ENCODE data around the gene ARHGAP15. TPM values are rescaled to one million over a fixed set of nuclear protein-coding genes. Genes with fewer than 3 reads are reported as not detected.

The ARHGAP15 gene
- total RNA-seq, 1 experiment from 2014 or later, result 82.8 TPM

- peaks cover 5% of the 10 kb centered on the region for H3K4me1 ChIP-seq (ENCODE audit: low read length)
- H3K9ac ChIP-seq (ENCODE audit: low read length), result no peak overlapping the region
- no peaks in the 10 kb centered on the region for H4K20me1 ChIP-seq (ENCODE audit: insufficient read depth, low read depth, low read length)
- H2AFZ ChIP-seq (ENCODE audit: low read length), result no peak overlapping the region
- no peak overlapping the region for H3K4me3 ChIP-seq (ENCODE audit: low read length)
- no peaks in the 10 kb centered on the region for H3K27me3 ChIP-seq (ENCODE audit: low read length)
- H3K9me3 ChIP-seq (ENCODE audit: low read length), result no peaks in the 10 kb centered on the region
- 0 out of 2 replicates have a peak, but pooled peaks cover 10% of the 10 kb centered on the region for H3K79me2 ChIP-seq (ENCODE audit: low read length)
- H3K36me3 ChIP-seq (ENCODE audit: insufficient read depth, low read length), result no peaks in the 10 kb centered on the region
- H3K4me2 ChIP-seq (ENCODE audit: low read depth, low read length, poor library complexity, severe bottlenecking), result no peak overlapping the region
- no peaks in the 10 kb centered on the region for H3K9me2 ChIP-seq (replicated peaks; ENCODE audit: insufficient read depth, low read length)
- no peak overlapping the region for H3K27ac ChIP-seq (ENCODE audit: low read length)
- no peak for DNase-seq
These were observed 135.6 kb downstream of the ARHGAP15 start for GRCh38 chr2:143264851-143265250.

GRCh38 chr2:143279672-143280071 is 150.5 kb downstream of the ARHGAP15 start:
- H3K9ac ChIP-seq (ENCODE audit: low read length), result no peak overlapping the region
- no peak overlapping the region for H3K4me2 ChIP-seq (ENCODE audit: low read depth, low read length, poor library complexity, severe bottlenecking)
- H3K9me3 ChIP-seq (ENCODE audit: low read length), result no peaks in the 10 kb centered on the region
- no peaks in the 10 kb centered on the region for H3K9me2 ChIP-seq (replicated peaks; ENCODE audit: insufficient read depth, low read length)
- H3K27ac ChIP-seq (ENCODE audit: low read length), result no peak overlapping the region
- peaks cover 7% of the 10 kb centered on the region for H3K4me1 ChIP-seq (ENCODE audit: low read length)
- H4K20me1 ChIP-seq (ENCODE audit: insufficient read depth, low read depth, low read length), result no peaks in the 10 kb centered on the region
- no peaks in the 10 kb centered on the region for H3K36me3 ChIP-seq (ENCODE audit: insufficient read depth, low read length)
- no peaks in the 10 kb centered on the region for H3K27me3 ChIP-seq (ENCODE audit: low read length)
- H3K79me2 ChIP-seq (ENCODE audit: low read length), result no peaks in the 10 kb centered on the region; the same call in 1 of the 2 replicates
- H3K4me3 ChIP-seq (ENCODE audit: low read length), result no peak overlapping the region
- no peak for DNase-seq
- no peak overlapping the region for H2AFZ ChIP-seq (ENCODE audit: low read length)

DNA sequence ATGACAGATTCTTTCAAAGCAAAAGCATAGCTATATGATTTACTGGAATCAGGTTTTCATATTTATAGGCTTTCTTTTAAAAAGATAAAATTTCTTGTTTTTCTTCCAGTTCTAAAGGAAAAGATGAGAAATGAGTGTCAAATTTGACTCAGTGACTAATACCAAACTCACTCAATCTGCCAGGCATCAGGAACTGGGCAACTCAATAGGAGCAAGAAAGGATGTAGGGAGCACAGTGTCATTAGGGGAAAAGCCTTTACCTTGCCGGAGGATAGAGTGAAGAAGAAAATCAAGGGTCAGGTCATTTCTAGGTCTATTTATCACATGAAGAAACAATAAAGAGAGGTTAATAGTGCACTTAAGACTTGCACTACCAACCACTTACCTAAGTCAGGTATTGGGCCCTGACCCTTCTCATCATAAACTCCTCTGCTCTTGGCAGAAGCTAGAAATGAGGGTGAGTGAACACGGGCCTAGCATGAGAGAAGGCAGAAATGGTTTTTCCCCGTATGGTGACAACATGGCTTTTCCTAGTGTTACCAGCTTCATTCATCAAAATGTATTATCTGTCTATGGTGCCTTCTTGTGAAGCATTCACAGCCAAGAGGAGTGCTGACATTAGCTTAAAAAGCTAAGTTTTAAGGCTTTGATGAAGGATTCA is 151.0 kb downstream of the ARHGAP15 start:
- DNase-seq, result no peak
- Histone ChIP-seq H3K27ac (ENCODE audit: low read length) (no peak overlapping the region), H3K9me2 (replicated peaks; ENCODE audit: insufficient read depth, low read length) (no peaks in the 10 kb centered on the region), H3K27me3 (ENCODE audit: low read length) (no peaks in the 10 kb centered on the region), H3K4me2 (ENCODE audit: low read depth, low read length, poor library complexity, severe bottlenecking) (no peak overlapping the region), H2AFZ (ENCODE audit: low read length) (no peak overlapping the region), H3K9me3 (ENCODE audit: low read length) (no peaks in the 10 kb centered on the region), H4K20me1 (ENCODE audit: insufficient read depth, low read depth, low read length) (no peaks in the 10 kb centered on the region), H3K4me3 (ENCODE audit: low read length) (no peak overlapping the region), H3K4me1 (ENCODE audit: low read length) (peaks cover 7% of the 10 kb centered on the region), H3K79me2 (ENCODE audit: low read length) (no peaks in the 10 kb centered on the region; the same call in 1 of the 2 replicates), H3K9ac (ENCODE audit: low read length) (no peak overlapping the region), H3K36me3 (ENCODE audit: insufficient read depth, low read length) (no peaks in the 10 kb centered on the region)

DNA sequence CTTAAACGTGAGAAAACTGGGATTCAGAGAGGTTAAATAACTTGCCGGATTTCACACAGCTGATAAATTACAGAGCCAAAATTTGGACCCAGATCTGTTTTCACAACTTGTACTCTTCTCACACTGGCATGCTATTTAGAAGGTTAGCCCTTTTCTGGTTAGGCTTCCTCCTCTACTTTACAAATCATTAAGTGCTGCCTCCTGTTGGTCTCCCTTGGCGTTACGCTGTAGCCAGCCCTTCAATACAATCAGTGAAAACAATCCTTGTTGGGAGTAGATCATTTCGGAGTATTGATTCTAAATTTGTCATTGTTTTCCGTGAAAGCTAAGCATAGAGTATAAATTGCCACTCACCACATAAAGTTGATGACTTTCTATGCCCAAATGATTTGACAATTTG is 153.5 kb downstream of the ARHGAP15 start:
- Histone ChIP-seq H3K79me2 (ENCODE audit: low read length) (no peaks in the 10 kb centered on the region; the same call in 1 of the 2 replicates), H4K20me1 (ENCODE audit: insufficient read depth, low read depth, low read length) (no peaks in the 10 kb centered on the region), H3K4me2 (ENCODE audit: low read depth, low read length, poor library complexity, severe bottlenecking) (no peak overlapping the region), H3K4me3 (ENCODE audit: low read length) (no peak overlapping the region), H3K9me3 (ENCODE audit: low read length) (no peaks in the 10 kb centered on the region), H3K9ac (ENCODE audit: low read length) (no peak overlapping the region), H2AFZ (ENCODE audit: low read length) (no peak overlapping the region), H3K27me3 (ENCODE audit: low read length) (no peaks in the 10 kb centered on the region), H3K4me1 (ENCODE audit: low read length) (no peaks in the 10 kb centered on the region), H3K9me2 (replicated peaks; ENCODE audit: insufficient read depth, low read length) (no peaks in the 10 kb centered on the region), H3K27ac (ENCODE audit: low read length) (no peak overlapping the region), H3K36me3 (ENCODE audit: insufficient read depth, low read length) (no peaks in the 10 kb centered on the region)
- DNase-seq, result peak; percentile 72

DNA sequence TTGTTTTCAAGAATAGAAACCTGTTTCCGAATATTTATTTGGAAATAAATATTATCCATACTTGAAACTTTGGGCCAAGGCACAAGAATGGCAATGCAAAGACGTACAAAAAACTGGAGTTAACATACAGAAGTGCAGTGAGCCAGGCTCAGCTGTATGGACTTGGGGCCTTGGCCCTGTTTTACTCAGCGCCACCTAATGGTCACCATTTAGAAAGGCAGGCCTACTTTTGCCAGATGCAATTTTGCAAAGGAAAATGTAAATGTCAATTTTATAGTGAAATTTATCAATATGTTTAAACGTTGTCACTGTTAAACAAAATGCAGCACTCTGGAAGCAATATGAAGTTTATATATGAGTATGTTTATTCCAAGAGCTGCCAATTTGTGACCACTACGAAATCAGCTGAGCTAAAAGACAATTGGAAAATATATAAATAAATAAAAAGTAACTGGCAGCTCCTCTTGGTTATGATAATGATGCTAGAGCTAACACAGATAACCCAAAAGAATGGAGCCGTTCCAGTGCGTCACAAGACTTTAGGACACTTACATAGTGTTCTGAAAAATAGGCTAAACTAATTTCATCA is 155.0 kb downstream of the ARHGAP15 start:
- H4K20me1 ChIP-seq (ENCODE audit: insufficient read depth, low read depth, low read length), result no peaks in the 10 kb centered on the region
- H3K9ac ChIP-seq (ENCODE audit: low read length), result no peak overlapping the region
- no peaks in the 10 kb centered on the region for H3K79me2 ChIP-seq (ENCODE audit: low read length)
- H3K36me3 ChIP-seq (ENCODE audit: insufficient read depth, low read length), result no peaks in the 10 kb centered on the region
- H3K4me1 ChIP-seq (ENCODE audit: low read length), result peaks cover 4% of the 10 kb centered on the region
- H3K9me3 ChIP-seq (ENCODE audit: low read length), result no peaks in the 10 kb centered on the region
- H3K4me3 ChIP-seq (ENCODE audit: low read length), result no peak overlapping the region
- no peak overlapping the region for H3K4me2 ChIP-seq (ENCODE audit: low read depth, low read length, poor library complexity, severe bottlenecking)
- no peak overlapping the region for H2AFZ ChIP-seq (ENCODE audit: low read length)
- peak; percentile 84 for DNase-seq
- no peaks in the 10 kb centered on the region for H3K27me3 ChIP-seq (ENCODE audit: low read length)
- no peak overlapping the region for H3K27ac ChIP-seq (ENCODE audit: low read length)
- no peaks in the 10 kb centered on the region for H3K9me2 ChIP-seq (replicated peaks; ENCODE audit: insufficient read depth, low read length)

DNA sequence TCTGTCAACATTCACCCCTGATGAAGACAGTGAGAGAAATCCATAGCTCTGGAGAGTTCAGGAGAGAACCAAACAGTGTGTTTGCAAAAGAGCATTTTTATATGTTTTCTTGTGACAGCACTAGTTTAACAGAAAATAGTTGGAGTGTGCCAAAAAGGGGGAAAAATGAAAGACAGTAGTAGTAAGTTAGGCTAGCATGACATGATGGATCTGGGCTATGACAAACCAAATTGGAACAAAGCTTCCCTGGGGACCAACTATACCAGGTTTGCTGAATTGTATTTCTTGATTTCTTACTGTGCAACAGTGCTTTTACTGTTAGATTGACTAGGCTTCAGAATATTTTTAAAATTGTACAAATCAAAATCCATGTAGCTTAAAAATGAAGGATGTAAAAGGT is 159.8 kb downstream of the ARHGAP15 start:
- peaks cover 9% of the 10 kb centered on the region for H3K4me1 ChIP-seq (ENCODE audit: low read length)
- H3K4me2 ChIP-seq (ENCODE audit: low read depth, low read length, poor library complexity, severe bottlenecking), result no peak overlapping the region
- H3K9me2 ChIP-seq (replicated peaks; ENCODE audit: insufficient read depth, low read length), result no peaks in the 10 kb centered on the region
- no peaks in the 10 kb centered on the region for H3K27me3 ChIP-seq (ENCODE audit: low read length)
- H3K4me3 ChIP-seq (ENCODE audit: low read length), result no peak overlapping the region
- H3K27ac ChIP-seq (ENCODE audit: low read length), result no peak overlapping the region
- H3K36me3 ChIP-seq (ENCODE audit: insufficient read depth, low read length), result no peaks in the 10 kb centered on the region
- DNase-seq, result no peak
- no peak overlapping the region for H3K9ac ChIP-seq (ENCODE audit: low read length)
- H3K79me2 ChIP-seq (ENCODE audit: low read length), result no peaks in the 10 kb centered on the region
- no peaks in the 10 kb centered on the region for H3K9me3 ChIP-seq (ENCODE audit: low read length)
- no peak overlapping the region for H2AFZ ChIP-seq (ENCODE audit: low read length)
- no peaks in the 10 kb centered on the region for H4K20me1 ChIP-seq (ENCODE audit: insufficient read depth, low read depth, low read length)

- H3K79me2 ChIP-seq (ENCODE audit: low read length), result no peaks in the 10 kb centered on the region
- no peak for DNase-seq
- no peak overlapping the region for H3K4me3 ChIP-seq (ENCODE audit: low read length)
- no peaks in the 10 kb centered on the region for H3K9me3 ChIP-seq (ENCODE audit: low read length)
- no peak overlapping the region for H3K27ac ChIP-seq (ENCODE audit: low read length)
- no peak overlapping the region for H3K4me2 ChIP-seq (ENCODE audit: low read depth, low read length, poor library complexity, severe bottlenecking)
- no peak overlapping the region for H2AFZ ChIP-seq (ENCODE audit: low read length)
- no peaks in the 10 kb centered on the region for H4K20me1 ChIP-seq (ENCODE audit: insufficient read depth, low read depth, low read length)
- no peak overlapping the region for H3K9ac ChIP-seq (ENCODE audit: low read length)
- H3K27me3 ChIP-seq (ENCODE audit: low read length), result no peaks in the 10 kb centered on the region
- peaks cover 9% of the 10 kb centered on the region for H3K4me1 ChIP-seq (ENCODE audit: low read length)
- no peaks in the 10 kb centered on the region for H3K9me2 ChIP-seq (replicated peaks; ENCODE audit: insufficient read depth, low read length)
- H3K36me3 ChIP-seq (ENCODE audit: insufficient read depth, low read length), result no peaks in the 10 kb centered on the region
These were observed 161.0 kb downstream of the ARHGAP15 start for GRCh38 chr2:143290221-143290620.

- Histone ChIP-seq H3K9ac (ENCODE audit: low read length) (no peak overlapping the region), H3K79me2 (ENCODE audit: low read length) (no peaks in the 10 kb centered on the region), H3K4me1 (ENCODE audit: low read length) (peaks cover 12% of the 10 kb centered on the region), H4K20me1 (ENCODE audit: insufficient read depth, low read depth, low read length) (no peaks in the 10 kb centered on the region), H2AFZ (ENCODE audit: low read length) (no peak overlapping the region), H3K4me2 (ENCODE audit: low read depth, low read length, poor library complexity, severe bottlenecking) (no peak overlapping the region), H3K9me2 (replicated peaks; ENCODE audit: insufficient read depth, low read length) (no peaks in the 10 kb centered on the region), H3K27ac (ENCODE audit: low read length) (no peak overlapping the region), H3K4me3 (ENCODE audit: low read length) (no peak overlapping the region), H3K27me3 (ENCODE audit: low read length) (no peaks in the 10 kb centered on the region), H3K9me3 (ENCODE audit: low read length) (no peaks in the 10 kb centered on the region), H3K36me3 (ENCODE audit: insufficient read depth, low read length) (no peaks in the 10 kb centered on the region)
- DNase-seq, result no peak
These were observed 164.8 kb downstream of the ARHGAP15 start for GRCh38 chr2:143294068-143294467.
